GM12878 (cell line): ENCODE measurements around the gene ALG3. TPM values are rescaled to one million over a fixed set of nuclear protein-coding genes. Genes with fewer than 3 reads are reported as not detected.
"Not testable (repeated sequence)": the region's sequence is repeated elsewhere in the genome, so short reads cannot be mapped to it uniquely, and the experiment has no call there.

Experiments used
- ATAC-seq: fragments of 200-7000 bp; cut with Tn5 transposase; 3 replicates; pipeline ENCODE4 v1.9.1; 2020; ENCODE audit warnings: mild to moderate bottlenecking, moderate library complexity
- BruUV-seq: library from RNA; stranded (reverse); fragments of 400-500 nt; replicated peaks from 2 replicates; lab custom pipeline; 2021; lab: Mats Ljungman, UMichigan
- CTCF ChIA-PET: fragments of 300-600 bp; sonication (Branson Sonifier 250); formaldehyde crosslinking; extraction: SDS; loops from one replicate; lab custom pipeline; 2021; ENCODE audit warnings: inconsistent platforms; lab: Yijun Ruan, JAX
- POLR2A ChIA-PET: fragments of 350-600 bp; formaldehyde crosslinking; extraction: SDS; loops from one replicate; lab custom pipeline; 2021; ENCODE audit warnings: inconsistent platforms; lab: Charles Lee
- RAD21 ChIA-PET: fragments of 300-600 bp; sonication (Branson Sonifier 250); formaldehyde crosslinking; loops from one replicate; lab custom pipeline; 2023; ENCODE audit warnings: antibody characterized with exemption; ENCODE audit not compliant: unreplicated experiment; lab: Charles Lee
- SMC1A ChIA-PET: fragments of 300-600 bp; sonication (Branson Sonifier 250); formaldehyde crosslinking; loops from one replicate; lab custom pipeline; 2023; ENCODE audit not compliant: unreplicated experiment, uncharacterized antibody; lab: Charles Lee
- DNase-seq: peaks from one replicate; pipeline ENCODE4 v3.0.0-alpha.2; 2011; ENCODE audit warnings: low read depth, low spot score
- FAIRE-seq: peaks from 3 replicates; lab custom pipeline; 2011; peaks lifted over from hg19 to GRCh38; lab: Jason Lieb, UNC
- H2AFZ ChIP-seq: 2 replicates; pipeline ENCODE4 v1.6.0; 2011; ENCODE audit warnings: low read depth, low read length, control low read depth; ENCODE audit not compliant: control insufficient read depth
- H3K27ac ChIP-seq: 2 replicates; pipeline ENCODE4 v1.5.1; 2011; ENCODE audit warnings: control low read depth; ENCODE audit not compliant: control insufficient read depth, insufficient read depth
- H3K27me3 ChIP-seq, 2 experiments: replicated peaks in 1 of 2; 2 replicates each; pipeline versions ENCODE4 v1.6.0 to v1.6.1; 2011; ENCODE audit warnings: low read length in 1 of 2; ENCODE audit not compliant: control insufficient read depth in 2 of 2, insufficient read depth in 2 of 2
- H3K36me3 ChIP-seq, 2 experiments: 2 replicates each; pipeline ENCODE4 v1.5.1; 2011; ENCODE audit warnings: low read length in 1 of 2; ENCODE audit not compliant: control insufficient read depth in 2 of 2, insufficient read depth in 2 of 2
- H3K4me1 ChIP-seq: 2 replicates; pipeline ENCODE4 v1.6.1; 2011; ENCODE audit warnings: mild to moderate bottlenecking, low read length, moderate library complexity, mixed read lengths; ENCODE audit not compliant: control insufficient read depth, insufficient read depth
- H3K4me2 ChIP-seq: 2 replicates; pipeline ENCODE4 v1.6.0; 2011; ENCODE audit warnings: control low read depth; ENCODE audit not compliant: control insufficient read depth, insufficient read depth
- H3K4me3 ChIP-seq: fragments of 200-600 bp; sonication (generic); 2 replicates; pipeline ENCODE4 v1.5.1; 2016
- H3K79me2 ChIP-seq: 2 replicates; pipeline ENCODE4 v1.6.0; 2011; ENCODE audit warnings: low read length; ENCODE audit not compliant: control insufficient read depth, insufficient read depth
- H3K9ac ChIP-seq: 2 replicates; pipeline ENCODE4 v1.8.0; 2011; ENCODE audit warnings: low read length, control low read depth, mixed read lengths; ENCODE audit not compliant: control insufficient read depth, insufficient read depth
- H3K9me3 ChIP-seq: replicated peaks from 3 replicates; pipeline ENCODE4 v1.5.1; 2011; ENCODE audit warnings: mild to moderate bottlenecking, low read length; ENCODE audit not compliant: control insufficient read depth, insufficient read depth
- H4K20me1 ChIP-seq: 2 replicates; pipeline ENCODE4 v1.6.0; 2011; ENCODE audit not compliant: control insufficient read depth, insufficient read depth
- NFYB ChIP-seq: IDR thresholded peaks from 2 replicates; pipeline ENCODE4 v1.6.1; 2011; ENCODE audit warnings: low read depth, mild to moderate bottlenecking, low read length, improper control_type of control experiment, moderate library complexity; ENCODE audit not compliant: insufficient read depth
- POU2F2 ChIP-seq: IDR thresholded peaks from 3 replicates; pipeline ENCODE4 v1.6.1; 2011; ENCODE audit warnings: low read depth, mild to moderate bottlenecking, low read length, borderline replicate concordance
- RB1 ChIP-seq: fragments of 450-650 bp; formaldehyde crosslinking; IDR thresholded peaks from 2 replicates; pipeline ENCODE4 v1.6.1; 2017; ENCODE audit warnings: mild to moderate bottlenecking, borderline replicate concordance
- RCOR1 ChIP-seq: conservative IDR thresholded peaks from 2 replicates; pipeline ENCODE4 v1.6.1; 2012; ENCODE audit warnings: low read depth, low read length, improper control_type of control experiment
- RFX5 ChIP-seq: IDR thresholded peaks from 2 replicates; pipeline ENCODE4 v1.6.1; 2011; ENCODE audit warnings: low read depth, low read length, improper control_type of control experiment
- WGBS: methylation state at CpG from one replicate; pipeline ENCODE4 v1.1.6; 2016; ENCODE audit warnings: low lambda C conversion rate; ENCODE audit not compliant: insufficient replicate concordance, insufficient coverage; ENCODE audit errors: missing lambda C conversion rate; 5-methylcytosine and 5-hydroxymethylcytosine counted together
- in situ Hi-C: fragments of 300-500 bp; cut with MboI; formaldehyde crosslinking; loops from 9 replicates; pipeline ENCODE4 v1.14.3; 2018; ENCODE audit warnings: mixed read lengths
- intact Hi-C: fragments of 100-400 bp; cut with micrococcal nuclease; formaldehyde crosslinking; loops from one replicate; pipeline ENCODE4 v1.14.2; 2022; ENCODE audit not compliant: unreplicated experiment
- polyA plus RNA-seq, 11 experiments: library from polyadenylated mRNA; depleted of rRNA in 4 of 11; unstranded in 6 of 11; stranded (reverse) in 5 of 11; fragments of >200 nt; fragmentation: Nextera tagmentation in 4 of 11; fragmentation: Illumina TruSeq in 1 of 11; extraction: Ambion mirVana in 4 of 11; extraction: Trizol in 1 of 11; gene quantifications; 1 replicate in 1 of 11; 2 replicates in 10 of 11; pipeline versions ENCODE4 v1.2.1 to v1.2.3, GENCODE V29; 2011 to 2016; ENCODE audit warnings: inconsistent platforms in 2 of 11, missing spikeins in 2 of 11, low read depth in 1 of 11
- total RNA-seq, 4 experiments: library from RNA; depleted of rRNA in 3 of 4; stranded (reverse); fragments of >200 nt in 3 of 4; fragmentation: Illumina TruSeq in 1 of 4; extraction: Trizol in 1 of 4; gene quantifications; 2 replicates each; pipeline versions ENCODE4 v1.2.1 to v1.2.3, GENCODE V29; 2013 to 2021
- TF ChIP-seq, protein P1 (sequence below): IDR thresholded peaks from 2 replicates; pipeline ENCODE4 v1.6.1; 2012; ENCODE audit warnings: low read depth, low read length, improper control_type of control experiment
- TF ChIP-seq, protein P2 (sequence below): fragments of 450-650 bp; IDR thresholded peaks from 2 replicates; pipeline ENCODE4 v1.6.1; 2017; ENCODE audit warnings: mild to moderate bottlenecking, low read depth, inconsistent platforms; ENCODE audit not compliant: poor library complexity, severe bottlenecking

The ALG3 gene
- total and polyA plus RNA-seq, 10 of the 15 experiments (the other 5 are each of a cell fraction or from before 2014, with no cell fraction given) = 13.6 to 84.7 (median 39.4) TPM

DNA sequence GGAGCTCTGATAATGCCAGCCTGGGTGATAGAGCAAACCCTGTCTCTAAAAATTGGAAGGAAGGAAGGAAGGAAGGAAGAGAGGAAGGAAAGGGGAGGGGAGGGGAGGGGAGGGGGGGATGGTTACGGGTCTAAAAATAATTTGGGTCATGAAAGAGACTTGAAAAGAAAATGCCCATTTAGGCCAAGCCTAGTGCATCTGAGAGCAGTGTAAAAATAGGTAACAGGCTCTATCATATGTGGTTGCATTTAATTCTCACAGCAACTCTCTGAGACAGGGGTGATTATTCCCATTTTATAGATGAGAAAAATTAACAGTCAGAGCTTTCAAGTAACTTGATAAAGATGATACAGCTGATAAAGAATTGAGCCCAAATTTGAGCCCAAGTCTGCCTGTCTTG, 23.5 kb upstream of the ALG3 start (continued):
- TF ChIP-seq, protein P1, sequence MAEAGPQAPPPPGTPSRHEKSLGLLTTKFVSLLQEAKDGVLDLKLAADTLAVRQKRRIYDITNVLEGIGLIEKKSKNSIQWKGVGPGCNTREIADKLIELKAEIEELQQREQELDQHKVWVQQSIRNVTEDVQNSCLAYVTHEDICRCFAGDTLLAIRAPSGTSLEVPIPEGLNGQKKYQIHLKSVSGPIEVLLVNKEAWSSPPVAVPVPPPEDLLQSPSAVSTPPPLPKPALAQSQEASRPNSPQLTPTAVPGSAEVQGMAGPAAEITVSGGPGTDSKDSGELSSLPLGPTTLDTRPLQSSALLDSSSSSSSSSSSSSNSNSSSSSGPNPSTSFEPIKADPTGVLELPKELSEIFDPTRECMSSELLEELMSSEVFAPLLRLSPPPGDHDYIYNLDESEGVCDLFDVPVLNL = no peak
- TF ChIP-seq, protein P2, sequence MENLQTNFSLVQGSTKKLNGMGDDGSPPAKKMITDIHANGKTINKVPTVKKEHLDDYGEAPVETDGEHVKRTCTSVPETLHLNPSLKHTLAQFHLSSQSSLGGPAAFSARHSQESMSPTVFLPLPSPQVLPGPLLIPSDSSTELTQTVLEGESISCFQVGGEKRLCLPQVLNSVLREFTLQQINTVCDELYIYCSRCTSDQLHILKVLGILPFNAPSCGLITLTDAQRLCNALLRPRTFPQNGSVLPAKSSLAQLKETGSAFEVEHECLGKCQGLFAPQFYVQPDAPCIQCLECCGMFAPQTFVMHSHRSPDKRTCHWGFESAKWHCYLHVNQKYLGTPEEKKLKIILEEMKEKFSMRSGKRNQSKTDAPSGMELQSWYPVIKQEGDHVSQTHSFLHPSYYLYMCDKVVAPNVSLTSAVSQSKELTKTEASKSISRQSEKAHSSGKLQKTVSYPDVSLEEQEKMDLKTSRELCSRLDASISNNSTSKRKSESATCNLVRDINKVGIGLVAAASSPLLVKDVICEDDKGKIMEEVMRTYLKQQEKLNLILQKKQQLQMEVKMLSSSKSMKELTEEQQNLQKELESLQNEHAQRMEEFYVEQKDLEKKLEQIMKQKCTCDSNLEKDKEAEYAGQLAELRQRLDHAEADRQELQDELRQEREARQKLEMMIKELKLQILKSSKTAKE = no peak
- TF ChIP-seq RCOR1 (no peak), RFX5 (no peak), NFYB (no peak), RB1 (no peak), POU2F2 (no peak)

DNA sequence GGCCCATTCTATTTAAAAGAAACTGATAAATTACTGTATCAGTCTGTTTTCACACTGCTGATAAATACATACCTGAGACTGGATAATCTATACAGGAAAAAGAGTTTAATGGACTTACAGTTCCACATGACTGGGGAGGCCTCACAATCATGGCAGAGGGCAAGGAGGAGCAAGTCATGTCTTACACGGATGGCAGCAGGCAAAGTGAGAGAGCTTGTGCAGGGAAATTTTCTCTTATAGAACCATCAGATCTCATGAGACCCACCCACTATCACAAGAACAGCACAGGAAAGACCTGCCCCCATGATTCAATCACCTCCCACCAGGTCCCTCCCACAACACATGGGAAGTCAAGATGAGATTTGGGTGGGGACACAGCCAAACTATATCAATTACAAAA, 18.5 kb upstream of the ALG3 start:
- H3K9me3 ChIP-seq, H3K79me2 ChIP-seq, POLR2A ChIA-PET, H4K20me1 ChIP-seq, H3K9ac ChIP-seq, H3K4me2 ChIP-seq, in situ Hi-C loops, SMC1A ChIA-PET, H3K36me3 ChIP-seq, H2AFZ ChIP-seq, FAIRE-seq, DNase-seq, ATAC-seq, H3K27me3 ChIP-seq, H3K4me3 ChIP-seq, intact Hi-C loops, H3K4me1 ChIP-seq, BruUV-seq, RAD21 ChIA-PET, H3K27ac ChIP-seq: not testable (repeated sequence)
- WGBS = 92% methylated on average over 1 of the region's 1 CpG
- CTCF ChIA-PET = interaction anchor here (3.3 kb wide), 1 partner anchor 17 kb away, joined by 15 read pairs; the partner anchor contains the start of gene EEF1AKMT4
